CD14-positive monocyte (primary cell): ENCODE data around the gene CYB5D1. TPM values are rescaled to one million over a fixed set of nuclear protein-coding genes. Genes with fewer than 3 reads are reported as not detected.

Source experiments
- DNase-seq, 3 donors: peaks; one replicate each; pipeline ENCODE4 v3.0.0-alpha.2; 2011 to 2022
- H2AFZ ChIP-seq: 2 replicates; pipeline ENCODE4 v1.6.0; 2012; ENCODE audit warnings: mild to moderate bottlenecking, low read depth, low read length, inconsistent platforms; ENCODE audit not compliant: insufficient read depth, poor library complexity, severe bottlenecking
- H3K27ac ChIP-seq, 2 donors: 1 replicate in 1 of 2; 2 replicates in 1 of 2; pipeline ENCODE4 v1.5.1; 2012 to 2013; ENCODE audit warnings: low read length in 2 of 2, control low read depth in 1 of 2, inconsistent platforms in 1 of 2, low read depth in 1 of 2, mild to moderate bottlenecking in 1 of 2
- H3K27me3 ChIP-seq, 2 donors: one replicate each; pipeline versions ENCODE4 v1.6.0 to v1.6.1; 2011 to 2013; ENCODE audit warnings: low read length in 2 of 2; ENCODE audit not compliant: control insufficient read depth in 2 of 2, insufficient read depth in 2 of 2
- H3K36me3 ChIP-seq, 2 donors: replicated peaks in 1 of 2; 1 replicate in 1 of 2; 2 replicates in 1 of 2; pipeline versions ENCODE4 v1.5.1 to v1.6.1; 2012 to 2013; ENCODE audit warnings: low read length in 2 of 2, control low read depth in 1 of 2, inconsistent platforms in 1 of 2, mild to moderate bottlenecking in 1 of 2; ENCODE audit not compliant: insufficient read depth in 2 of 2, control insufficient read depth in 1 of 2
- H3K4me1 ChIP-seq, 2 donors: 1 replicate in 1 of 2; 2 replicates in 1 of 2; pipeline versions ENCODE4 v1.5.1 to v1.6.1; 2012 to 2013; ENCODE audit warnings: low read length in 2 of 2, control low read depth in 1 of 2, inconsistent platforms in 1 of 2, mild to moderate bottlenecking in 1 of 2, moderate library complexity in 1 of 2; ENCODE audit not compliant: insufficient read depth in 2 of 2, control insufficient read depth in 1 of 2
- H3K4me2 ChIP-seq: replicated peaks from 2 replicates; pipeline ENCODE3; 2012; ENCODE audit warnings: low read length, moderate library complexity, mild to moderate bottlenecking; ENCODE audit not compliant: poor library complexity, severe bottlenecking; ENCODE audit errors: extremely low read depth
- H3K4me3 ChIP-seq, 3 experiments: fragments of 200-600 bp in 1 of 3; sonication (generic) in 1 of 3; replicated peaks in 1 of 3; 1 replicate in 2 of 3; 2 replicates in 1 of 3; pipeline ENCODE4 v1.5.1; 2011 to 2013; ENCODE audit warnings: low read length in 3 of 3, mild to moderate bottlenecking in 3 of 3, control low read depth in 2 of 3, low read depth in 2 of 3, inconsistent platforms in 1 of 3, moderate library complexity in 1 of 3
- H3K79me2 ChIP-seq: 2 replicates; pipeline ENCODE4 v1.6.0; 2012; ENCODE audit warnings: mild to moderate bottlenecking, control low read depth, inconsistent platforms, low read length, moderate library complexity; ENCODE audit not compliant: insufficient read depth
- H3K9ac ChIP-seq: 2 replicates; pipeline ENCODE4 v1.6.0; 2017; ENCODE audit warnings: low read length, mild to moderate bottlenecking; ENCODE audit not compliant: insufficient read depth, poor library complexity, severe bottlenecking
- H3K9me3 ChIP-seq, 2 donors: replicated peaks in 1 of 2; 1 replicate in 1 of 2; 2 replicates in 1 of 2; pipeline versions ENCODE4 v1.5.1 to v1.6.1; 2012 to 2013; ENCODE audit warnings: low read length in 2 of 2, control low read depth in 1 of 2; ENCODE audit not compliant: control insufficient read depth in 1 of 2, insufficient read depth in 1 of 2
- H4K20me1 ChIP-seq: 2 replicates; pipeline ENCODE4 v1.6.0; 2012; ENCODE audit warnings: mild to moderate bottlenecking, low read length, control low read depth, moderate library complexity; ENCODE audit not compliant: insufficient read depth
- H3K27ac Mint-ChIP-seq, 7 donors: one replicate each; pipeline ENCODE4 v1.8.0; 2020; ENCODE audit warnings: mild to moderate bottlenecking in 7 of 7, mixed read lengths in 7 of 7, moderate library complexity in 6 of 7, inconsistent platforms in 2 of 7
- H3K27me3 Mint-ChIP-seq, 3 donors: one replicate each; pipeline ENCODE4 v1.8.0; 2021 to 2022; ENCODE audit warnings: low read depth in 3 of 3, mild to moderate bottlenecking in 3 of 3, mixed read lengths in 3 of 3, moderate library complexity in 3 of 3, inconsistent platforms in 1 of 3
- H3K36me3 Mint-ChIP-seq, 2 donors: one replicate each; pipeline ENCODE4 v1.8.0; 2020; ENCODE audit warnings: mixed read lengths in 2 of 2, inconsistent platforms in 1 of 2, mild to moderate bottlenecking in 1 of 2
- H3K4me1 Mint-ChIP-seq: one replicate; pipeline ENCODE4 v1.8.0; 2020; ENCODE audit warnings: mild to moderate bottlenecking, mixed read lengths
- H3K4me3 Mint-ChIP-seq, 2 donors: one replicate each; pipeline ENCODE4 v1.8.0; 2020; ENCODE audit warnings: mild to moderate bottlenecking in 2 of 2, mixed read lengths in 2 of 2, moderate library complexity in 1 of 2
- H3K9me3 Mint-ChIP-seq, 7 donors: one replicate each; pipeline ENCODE4 v1.8.0; 2020 to 2022; ENCODE audit warnings: mixed read lengths in 7 of 7, mild to moderate bottlenecking in 6 of 7, moderate library complexity in 6 of 7, inconsistent platforms in 2 of 7
- WGBS: methylation state at CpG from one replicate; pipeline ENCODE4 v1.1.5; 2013; ENCODE audit warnings: missing lambda C conversion rate; ENCODE audit not compliant: insufficient coverage; 5-methylcytosine and 5-hydroxymethylcytosine counted together
- intact Hi-C, 2 donors: fragments of 100-400 bp; cut with micrococcal nuclease; formaldehyde crosslinking; loops; one replicate each; pipeline versions ENCODE4 v1.15.0 to v1.15.1; 2023
- polyA plus RNA-seq, 3 donors: library from polyadenylated mRNA; depleted of rRNA in 1 of 3; unstranded in 2 of 3; stranded (reverse) in 1 of 3; fragments of 300-500 nt in 2 of 3; fragments of >200 nt in 1 of 3; fragmentation: Illumina TruSeq in 2 of 3; gene quantifications; 1 replicate in 2 of 3; 2 replicates in 1 of 3; pipeline ENCODE4 v1.2.3, GENCODE V29; 2012 to 2021
- TF ChIP-seq, protein P1 (sequence below): fragments of 200-600 bp; IDR thresholded peaks from one replicate; pipeline ENCODE4 v1.8.0; 2022; ENCODE audit warnings: antibody characterized with exemption, mild to moderate bottlenecking

CYB5D1 gene
- polyA plus RNA-seq, 3 donors = 0.50 to 4.8 (median 0.98) TPM

DNA sequence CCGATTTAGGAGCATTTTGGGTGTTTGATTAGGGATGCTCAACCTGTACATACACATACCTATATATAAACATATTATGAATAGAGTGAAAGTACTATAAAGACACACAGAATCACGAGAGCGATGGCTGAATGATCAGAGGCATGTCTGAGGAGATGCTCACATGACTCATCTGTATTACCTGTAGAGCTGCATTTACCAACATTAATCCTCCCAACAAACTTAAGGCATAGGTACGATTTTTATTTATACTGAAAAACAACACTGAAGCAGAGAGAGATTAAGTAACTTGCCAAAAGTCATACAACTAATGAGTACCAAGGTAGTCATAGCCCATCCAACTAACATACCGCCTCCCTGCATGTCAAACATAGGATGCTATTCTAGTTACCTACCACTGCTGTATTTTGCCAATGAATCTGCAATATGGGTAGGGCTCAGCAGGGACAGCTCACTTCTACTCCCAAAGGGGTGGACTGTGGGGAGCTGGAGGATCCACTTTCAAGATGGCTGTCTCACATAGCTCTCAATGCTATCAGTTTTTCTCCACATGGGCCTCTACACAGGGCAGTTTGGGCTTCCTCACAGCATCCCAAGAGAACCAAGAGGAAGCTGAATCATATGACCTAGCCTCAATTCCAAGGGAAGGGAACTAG, 7.3 kb downstream of the CYB5D1 start:
- H3K4me2 ChIP-seq = no peak overlapping the region
- Mint-ChIP-seq H3K4me3 (no peak overlapping the region), H3K9me3 (peaks cover 0 to 3% (median 0%) of the 10 kb centered on the region in 7 donors), H3K27me3 (no peaks in the 10 kb centered on the region), H3K36me3 (peaks cover 17 to 20% of the 10 kb centered on the region in 2 donors), H3K4me1 (peaks cover 33% of the 10 kb centered on the region), H3K27ac (no peak overlapping the region)
- no peaks in the 10 kb centered on the region for H3K9me3 ChIP-seq
- H3K4me1 ChIP-seq = peaks cover 30 to 34% of the 10 kb centered on the region in 2 donors
- H3K36me3 ChIP-seq = peaks cover 0 to 36% of the 10 kb centered on the region in 2 donors
- no peak overlapping the region for H3K9ac ChIP-seq
- TF ChIP-seq, protein P1, sequence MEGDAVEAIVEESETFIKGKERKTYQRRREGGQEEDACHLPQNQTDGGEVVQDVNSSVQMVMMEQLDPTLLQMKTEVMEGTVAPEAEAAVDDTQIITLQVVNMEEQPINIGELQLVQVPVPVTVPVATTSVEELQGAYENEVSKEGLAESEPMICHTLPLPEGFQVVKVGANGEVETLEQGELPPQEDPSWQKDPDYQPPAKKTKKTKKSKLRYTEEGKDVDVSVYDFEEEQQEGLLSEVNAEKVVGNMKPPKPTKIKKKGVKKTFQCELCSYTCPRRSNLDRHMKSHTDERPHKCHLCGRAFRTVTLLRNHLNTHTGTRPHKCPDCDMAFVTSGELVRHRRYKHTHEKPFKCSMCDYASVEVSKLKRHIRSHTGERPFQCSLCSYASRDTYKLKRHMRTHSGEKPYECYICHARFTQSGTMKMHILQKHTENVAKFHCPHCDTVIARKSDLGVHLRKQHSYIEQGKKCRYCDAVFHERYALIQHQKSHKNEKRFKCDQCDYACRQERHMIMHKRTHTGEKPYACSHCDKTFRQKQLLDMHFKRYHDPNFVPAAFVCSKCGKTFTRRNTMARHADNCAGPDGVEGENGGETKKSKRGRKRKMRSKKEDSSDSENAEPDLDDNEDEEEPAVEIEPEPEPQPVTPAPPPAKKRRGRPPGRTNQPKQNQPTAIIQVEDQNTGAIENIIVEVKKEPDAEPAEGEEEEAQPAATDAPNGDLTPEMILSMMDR = no peak
- H3K27ac ChIP-seq = no peak overlapping the region
- no peak overlapping the region for H3K4me3 ChIP-seq
- H4K20me1 ChIP-seq = no peaks in the 10 kb centered on the region
- intact Hi-C loops = loop anchor here (5.0 kb wide), 3 partner anchors 32 to 192 kb away; no protein-coding TSS in a partner anchor
- H3K27me3 ChIP-seq = no peaks in the 10 kb centered on the region
- no peak overlapping the region for H2AFZ ChIP-seq
- DNase-seq = no peak
- peaks cover 40% of the 10 kb centered on the region for H3K79me2 ChIP-seq
- WGBS = no CpG with 5 or more reads among the region's 5 CpGs

DNA sequence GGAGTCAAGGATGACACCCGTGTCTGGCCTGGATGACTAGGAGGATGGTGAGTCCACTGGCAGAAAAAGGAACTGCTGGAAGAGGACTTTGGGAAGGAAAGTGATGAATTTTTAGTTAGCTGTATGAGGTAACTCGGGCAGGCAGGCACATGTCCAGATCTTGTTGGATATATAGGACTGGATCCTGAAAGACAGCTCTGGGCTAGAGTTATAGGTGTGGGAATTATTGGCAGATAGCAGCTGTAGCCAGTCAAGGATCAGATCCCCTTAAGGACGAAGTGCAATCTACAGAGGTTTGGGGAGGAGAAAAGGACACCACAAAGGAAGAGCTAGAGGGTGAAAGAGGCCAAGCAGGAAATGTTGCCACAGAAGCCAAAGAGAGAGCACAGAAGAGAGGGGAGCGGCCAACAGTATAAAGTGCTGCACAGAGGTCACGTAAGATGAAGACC, 10.1 kb downstream of the CYB5D1 start:
- Mint-ChIP-seq H3K9me3 (peaks cover 0 to 3% (median 0%) of the 10 kb centered on the region in 7 donors), H3K4me1 (peaks cover 51% of the 10 kb centered on the region), H3K27ac (peak overlapping the region; percentile 70 to 92 (median 85)), H3K36me3 (peaks cover 9 to 16% of the 10 kb centered on the region in 2 donors), H3K4me3 (peak overlapping the region; percentile 47 to 86), H3K27me3 (no peaks in the 10 kb centered on the region)
- Histone ChIP-seq H3K9me3 (no peaks in the 10 kb centered on the region), H3K27ac (peak overlapping the region; percentile 19 to 74), H3K4me1 (peaks cover 47 to 61% of the 10 kb centered on the region in 2 donors), H4K20me1 (no peaks in the 10 kb centered on the region), H3K27me3 (no peaks in the 10 kb centered on the region), H3K79me2 (peaks cover 52% of the 10 kb centered on the region), H2AFZ (peak overlapping the region; percentile 78), H3K4me3 (peak overlapping the region in 1 of 3 experiments; percentile 58), H3K4me2 (peak overlapping the region; percentile 71), H3K9ac (peak overlapping the region; percentile 18), H3K36me3 (peaks cover 0 to 17% of the 10 kb centered on the region in 2 donors)
- 0% methylated on average over 5 of the region's 5 CpGs for WGBS
- TF ChIP-seq, protein P1 = no peak
- intact Hi-C loops = loop anchor here in 1 of 2 donors (2.0 to 5.0 kb wide), 2 partner anchors 13 to 189 kb away; no protein-coding TSS in a partner anchor
- peak in 1 of 3 donors; percentile 62 for DNase-seq
